Tibial nerve (tissue), 4 donors: ENCODE results near the gene LYPD6B. TPM values are rescaled to one million over a fixed set of nuclear protein-coding genes. Genes with fewer than 3 reads are reported as not detected.

ENCODE experiments used
- DNase-seq, 2 donors: peaks; one replicate each; pipeline ENCODE4 v3.0.0-alpha.2; 2019; ENCODE audit warnings: low spot score in 2 of 2
- H3K27ac ChIP-seq, 4 donors: fragments of 200-600 bp; sonication (generic) in 3 of 4; one replicate each; pipeline ENCODE4 v1.5.1; 2017 to 2019; ENCODE audit warnings: mild to moderate bottlenecking in 1 of 4
- H3K27me3 ChIP-seq, 2 donors: fragments of 200-600 bp; sonication (generic) in 1 of 2; one replicate each; pipeline versions ENCODE4 v1.5.1 to v1.6.0; 2017 to 2019
- H3K36me3 ChIP-seq, 3 donors: fragments of 200-600 bp; sonication (generic); one replicate each; pipeline ENCODE4 v1.5.1; 2018 to 2019
- H3K4me1 ChIP-seq, 4 donors: fragments of 200-600 bp; sonication (generic) in 3 of 4; one replicate each; pipeline ENCODE4 v1.5.1; 2017 to 2019
- H3K4me3 ChIP-seq, 4 donors: fragments of 200-600 bp; sonication (generic) in 3 of 4; one replicate each; pipeline ENCODE4 v1.5.1; 2017 to 2019; ENCODE audit warnings: mild to moderate bottlenecking in 1 of 4, moderate library complexity in 1 of 4
- H3K9me3 ChIP-seq, 4 donors: fragments of 200-600 bp; sonication (generic) in 3 of 4; one replicate each; pipeline ENCODE4 v1.5.1; 2017 to 2019
- EP300 ChIP-seq, 2 donors: sonication (generic); formaldehyde crosslinking; IDR thresholded peaks; one replicate each; pipeline ENCODE4 v1.6.1; 2017; ENCODE audit warnings: antibody characterized with exemption in 2 of 2, mild to moderate bottlenecking in 1 of 2
- POLR2A ChIP-seq, 2 donors: fragments of 450-650 bp; IDR thresholded peaks; one replicate each; pipeline ENCODE4 v1.6.1; 2017; ENCODE audit warnings: antibody characterized with exemption in 2 of 2, mild to moderate bottlenecking in 2 of 2, moderate library complexity in 2 of 2
- WGBS, 2 donors: methylation state at CpG; one replicate each; pipeline ENCODE4 v1.1.5; 2018; 5-methylcytosine and 5-hydroxymethylcytosine counted together
- total RNA-seq, 4 donors: library from RNA; depleted of rRNA; stranded (reverse); fragments of >200 nt; gene quantifications; one replicate each; pipeline ENCODE4 v1.1.0, GENCODE V29; 2016
- TF ChIP-seq, protein P1 (sequence below), 5 experiments: fragments of 200-600 bp in 3 of 5; fragments of 450-650 bp in 2 of 5; sonication (generic) in 3 of 5; IDR thresholded peaks; one replicate each; pipeline ENCODE4 v1.5.1; 2016 to 2019; ENCODE audit warnings: antibody characterized with exemption in 5 of 5, mild to moderate bottlenecking in 3 of 5, moderate library complexity in 2 of 5

LYPD6B gene
- total RNA-seq, 4 donors from 2014 or later: not detected

DNA sequence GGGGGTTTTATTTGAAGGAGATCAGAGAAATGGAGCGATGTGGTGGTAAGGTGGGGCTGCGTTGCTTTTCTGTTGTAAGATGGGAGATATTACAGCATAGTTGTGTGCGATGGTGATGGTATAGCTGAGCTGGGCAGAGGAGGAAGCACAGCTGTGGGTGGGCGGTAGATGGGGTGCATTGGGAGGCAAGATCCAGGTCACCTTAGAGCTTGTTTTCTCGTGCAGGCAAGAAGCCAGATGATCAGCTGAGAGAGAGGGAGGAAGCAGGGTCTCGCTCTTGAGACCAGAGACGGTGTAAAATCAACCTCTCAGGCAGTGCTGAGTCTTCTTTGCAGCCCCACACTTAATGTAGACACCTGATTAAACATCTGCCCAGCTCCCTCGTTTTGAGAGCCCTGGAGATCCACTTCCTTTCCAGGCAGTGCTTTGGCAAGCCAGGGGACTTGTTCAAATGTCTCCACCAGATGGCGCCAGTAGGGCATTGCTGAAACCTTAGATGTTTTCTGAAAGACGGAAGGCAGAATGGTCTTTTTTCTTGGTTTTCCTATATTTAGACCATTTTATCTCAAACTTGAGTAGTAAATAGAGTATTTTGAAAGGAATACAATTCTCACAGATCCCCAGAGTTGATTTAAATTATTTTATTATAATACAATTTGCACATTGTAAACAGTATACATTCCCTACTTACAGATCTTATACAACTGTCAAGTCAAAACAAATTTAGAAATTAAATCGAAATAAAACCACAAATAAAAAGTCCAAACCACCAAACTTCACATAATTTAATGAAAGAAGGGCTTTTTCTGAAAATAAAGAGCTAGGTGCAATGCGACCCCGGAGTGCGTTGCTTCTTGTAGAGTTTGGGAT, 21.1 kb upstream of the LYPD6B start:
- DNase-seq: peak; percentile 71 to 91
- Histone ChIP-seq H3K36me3 (peaks cover 0 to 15% (median 0%) of the 10 kb centered on the region in 3 donors), H3K9me3 (no peaks in the 10 kb centered on the region), H3K27me3 (no peaks in the 10 kb centered on the region), H3K4me3 (no peak overlapping the region), H3K4me1 (peaks cover 0 to 8% (median 0%) of the 10 kb centered on the region in 4 donors), H3K27ac (no peak overlapping the region)
- TF ChIP-seq POLR2A (IDR thresholded peaks at IDR 0.05): no peak
- TF ChIP-seq EP300 (IDR thresholded peaks at IDR 0.05): no peak
- TF ChIP-seq, protein P1, sequence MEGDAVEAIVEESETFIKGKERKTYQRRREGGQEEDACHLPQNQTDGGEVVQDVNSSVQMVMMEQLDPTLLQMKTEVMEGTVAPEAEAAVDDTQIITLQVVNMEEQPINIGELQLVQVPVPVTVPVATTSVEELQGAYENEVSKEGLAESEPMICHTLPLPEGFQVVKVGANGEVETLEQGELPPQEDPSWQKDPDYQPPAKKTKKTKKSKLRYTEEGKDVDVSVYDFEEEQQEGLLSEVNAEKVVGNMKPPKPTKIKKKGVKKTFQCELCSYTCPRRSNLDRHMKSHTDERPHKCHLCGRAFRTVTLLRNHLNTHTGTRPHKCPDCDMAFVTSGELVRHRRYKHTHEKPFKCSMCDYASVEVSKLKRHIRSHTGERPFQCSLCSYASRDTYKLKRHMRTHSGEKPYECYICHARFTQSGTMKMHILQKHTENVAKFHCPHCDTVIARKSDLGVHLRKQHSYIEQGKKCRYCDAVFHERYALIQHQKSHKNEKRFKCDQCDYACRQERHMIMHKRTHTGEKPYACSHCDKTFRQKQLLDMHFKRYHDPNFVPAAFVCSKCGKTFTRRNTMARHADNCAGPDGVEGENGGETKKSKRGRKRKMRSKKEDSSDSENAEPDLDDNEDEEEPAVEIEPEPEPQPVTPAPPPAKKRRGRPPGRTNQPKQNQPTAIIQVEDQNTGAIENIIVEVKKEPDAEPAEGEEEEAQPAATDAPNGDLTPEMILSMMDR (IDR thresholded peaks at IDR 0.05): peak; percentile 75 to 89 (median 79)
- 47 to 49% methylated on average over 14 of the region's 14 CpGs for WGBS, 2 donors

DNA sequence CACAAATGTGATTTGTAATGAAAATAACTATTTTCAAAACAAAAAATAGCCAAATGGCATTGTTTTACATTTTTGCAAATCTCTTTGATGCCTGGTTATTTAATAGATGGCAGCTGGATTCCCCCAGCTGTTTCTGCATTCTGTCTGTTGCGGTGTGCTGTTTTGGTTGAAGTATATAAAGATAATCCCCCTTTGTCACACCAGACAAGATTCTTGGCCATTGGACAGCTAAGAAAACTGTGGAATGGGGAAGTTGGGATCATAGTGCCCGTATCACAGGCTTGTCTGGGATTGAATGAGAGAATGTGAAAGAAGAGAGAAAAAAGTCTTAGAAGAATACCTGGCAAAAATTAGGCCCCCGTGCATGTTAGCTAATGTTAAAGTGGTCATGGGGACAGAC, 19.5 kb upstream of the LYPD6B start:
- no peak for DNase-seq
- no peak overlapping the region for H3K27ac ChIP-seq

DNA sequence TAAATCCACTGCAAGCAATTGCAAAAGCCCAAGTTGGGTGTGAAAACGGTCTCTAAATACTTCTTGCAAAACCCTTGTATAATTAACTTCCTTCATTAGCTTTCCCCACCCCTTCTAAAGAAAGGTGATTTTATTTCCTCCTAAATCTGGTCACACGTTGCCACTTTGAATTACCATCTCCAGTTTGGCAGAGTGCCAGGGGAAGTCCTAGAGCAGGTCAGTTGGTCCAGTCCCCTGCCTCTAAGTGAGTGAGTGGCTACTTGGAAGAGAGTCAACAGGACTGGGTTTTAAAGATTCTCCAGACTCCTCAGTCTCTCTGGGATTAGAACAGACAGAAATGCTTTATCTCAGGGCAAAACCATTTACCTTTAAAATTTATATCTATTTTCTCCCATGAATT, 18.7 kb upstream of the LYPD6B start:
- no peaks in the 10 kb centered on the region for H3K9me3 ChIP-seq
- H3K27ac ChIP-seq: no peak overlapping the region
- TF ChIP-seq EP300 (IDR thresholded peaks at IDR 0.05) (no peak), POLR2A (IDR thresholded peaks at IDR 0.05) (no peak)
- TF ChIP-seq, protein P1 (IDR thresholded peaks at IDR 0.05): no peak
- peaks cover 0 to 8% (median 0%) of the 10 kb centered on the region in 4 donors for H3K4me1 ChIP-seq
- 56 to 57% methylated on average over 2 of the region's 2 CpGs for WGBS, 2 donors
- no peaks in the 10 kb centered on the region for H3K27me3 ChIP-seq
- H3K36me3 ChIP-seq: no peaks in the 10 kb centered on the region
- H3K4me3 ChIP-seq: no peak overlapping the region
- DNase-seq: no peak

More for the DNA sequence above, 19.5 kb upstream of the LYPD6B start:
- no peaks in the 10 kb centered on the region for H3K36me3 ChIP-seq
- peaks cover 0 to 8% (median 0%) of the 10 kb centered on the region in 4 donors for H3K4me1 ChIP-seq
- H3K9me3 ChIP-seq: no peaks in the 10 kb centered on the region
- no peaks in the 10 kb centered on the region for H3K27me3 ChIP-seq
- H3K4me3 ChIP-seq: no peak overlapping the region
- no peak for TF ChIP-seq EP300 (IDR thresholded peaks at IDR 0.05)
- TF ChIP-seq POLR2A (IDR thresholded peaks at IDR 0.05): no peak
- TF ChIP-seq, protein P1 (IDR thresholded peaks at IDR 0.05): no peak
- 70 to 73% methylated on average over 3 of the region's 3 CpGs for WGBS, 2 donors

DNA sequence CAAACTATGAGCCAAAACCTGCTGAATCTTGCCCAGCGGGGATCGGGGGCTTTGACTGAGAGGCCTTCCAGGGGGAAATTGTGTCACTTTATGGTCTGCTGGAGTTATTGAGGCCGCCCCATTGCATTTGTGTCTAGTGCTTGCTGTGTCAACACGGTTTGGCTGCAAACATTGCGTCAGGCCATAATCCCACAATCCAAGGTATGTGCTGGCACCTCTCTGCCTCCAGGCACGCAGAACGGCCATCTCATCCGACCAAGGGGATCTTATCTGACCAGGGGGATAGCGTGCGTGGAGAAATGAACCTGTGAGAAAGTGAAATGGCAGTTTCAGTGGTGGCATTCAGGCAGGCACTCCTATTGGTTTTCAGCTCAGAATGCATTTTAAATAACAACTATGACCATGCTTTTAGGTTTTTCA, 18.1 kb upstream of the LYPD6B start:
- H3K36me3 ChIP-seq: no peaks in the 10 kb centered on the region
- no peaks in the 10 kb centered on the region for H3K27me3 ChIP-seq
- 90 to 92% methylated on average over 10 of the region's 10 CpGs for WGBS, 2 donors
- peaks cover 0 to 8% (median 0%) of the 10 kb centered on the region in 4 donors for H3K4me1 ChIP-seq
- TF ChIP-seq EP300 (IDR thresholded peaks at IDR 0.05): no peak
- no peak for TF ChIP-seq POLR2A (IDR thresholded peaks at IDR 0.05)
- no peak overlapping the region for H3K27ac ChIP-seq
- DNase-seq: no peak
- no peaks in the 10 kb centered on the region for H3K9me3 ChIP-seq
- H3K4me3 ChIP-seq: no peak overlapping the region

DNA sequence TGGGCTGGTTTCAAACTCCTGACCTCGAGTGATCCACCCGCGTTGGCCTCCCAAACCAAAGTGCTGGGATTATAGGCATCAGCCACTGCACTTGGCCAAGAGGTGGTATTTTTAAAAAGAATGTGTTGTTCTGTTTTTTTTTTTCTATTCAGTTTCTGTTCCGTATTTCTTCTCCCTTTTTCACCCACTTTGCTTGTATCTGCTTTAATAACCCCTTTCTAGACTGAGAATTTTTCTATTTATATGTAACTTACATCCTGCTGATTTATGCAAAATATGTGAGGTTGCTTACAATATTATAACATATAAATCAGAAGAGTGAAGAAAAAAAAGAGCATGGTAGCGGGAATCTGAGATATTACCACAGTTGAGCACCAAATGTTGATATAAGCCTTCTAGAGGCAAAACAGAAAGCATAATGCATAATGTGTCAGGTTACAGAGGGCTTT, 17.2 kb upstream of the LYPD6B start:
- H3K4me1 ChIP-seq: peaks cover 0 to 8% (median 0%) of the 10 kb centered on the region in 4 donors
- H3K27ac ChIP-seq: no peak overlapping the region
- DNase-seq: no peak
- H3K27me3 ChIP-seq: no peaks in the 10 kb centered on the region
- no peak overlapping the region for H3K4me3 ChIP-seq
- TF ChIP-seq, protein P1 (IDR thresholded peaks at IDR 0.05): no peak
- TF ChIP-seq EP300 (IDR thresholded peaks at IDR 0.05) (no peak), POLR2A (IDR thresholded peaks at IDR 0.05) (no peak)
- WGBS, 2 donors: 82 to 90% methylated on average over 5 of the region's 5 CpGs
- H3K9me3 ChIP-seq: no peaks in the 10 kb centered on the region
- H3K36me3 ChIP-seq: no peaks in the 10 kb centered on the region
